Measurements from ENCODE around the gene PRG3.

DNA sequence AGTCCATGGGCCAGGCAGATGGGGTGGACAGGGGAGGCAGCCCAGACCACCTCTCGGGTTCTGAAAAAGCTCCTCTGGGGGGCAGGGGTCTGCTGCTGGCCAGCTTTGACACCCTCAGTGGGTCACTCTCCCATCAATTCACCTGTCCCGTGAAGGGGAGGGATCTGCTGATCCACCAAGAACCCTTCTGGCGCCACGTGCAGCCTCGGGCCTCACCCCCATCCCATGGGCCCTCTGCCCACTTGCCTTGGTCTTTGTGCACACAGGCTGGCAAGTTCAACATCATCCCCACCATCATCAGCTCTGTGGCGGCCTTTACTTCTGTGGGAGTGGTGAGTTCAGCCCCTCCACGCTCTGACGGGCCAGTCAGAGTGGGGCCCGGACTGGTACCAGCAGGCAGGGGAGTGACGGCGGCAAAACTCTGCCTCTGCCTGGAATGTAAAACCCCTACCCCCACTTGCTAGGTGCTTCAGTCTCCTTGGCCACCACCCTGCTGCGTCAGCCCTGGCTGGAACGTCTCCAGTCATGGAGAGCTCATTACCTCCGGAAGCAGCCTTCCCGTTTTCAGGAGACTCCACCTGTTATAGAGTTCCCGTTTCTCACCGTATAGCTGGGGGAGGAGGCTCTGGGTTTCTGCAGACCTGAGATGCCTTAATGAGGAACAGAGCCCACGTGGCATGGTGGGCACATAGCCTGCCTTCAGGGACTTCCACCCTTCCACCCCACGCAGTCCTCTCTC is 12.7 kb downstream of the PRG3 start:
- TF ChIP-seq EZH2 (IDR thresholded peaks at IDR 0.05; ENCODE audit: low read length, unreplicated experiment) (no peak), EZH2phosphoT487 (IDR thresholded peaks at IDR 0.05; ENCODE audit: borderline replicate concordance, low read length) (no peak)
- TF ChIP-seq, protein P1, sequence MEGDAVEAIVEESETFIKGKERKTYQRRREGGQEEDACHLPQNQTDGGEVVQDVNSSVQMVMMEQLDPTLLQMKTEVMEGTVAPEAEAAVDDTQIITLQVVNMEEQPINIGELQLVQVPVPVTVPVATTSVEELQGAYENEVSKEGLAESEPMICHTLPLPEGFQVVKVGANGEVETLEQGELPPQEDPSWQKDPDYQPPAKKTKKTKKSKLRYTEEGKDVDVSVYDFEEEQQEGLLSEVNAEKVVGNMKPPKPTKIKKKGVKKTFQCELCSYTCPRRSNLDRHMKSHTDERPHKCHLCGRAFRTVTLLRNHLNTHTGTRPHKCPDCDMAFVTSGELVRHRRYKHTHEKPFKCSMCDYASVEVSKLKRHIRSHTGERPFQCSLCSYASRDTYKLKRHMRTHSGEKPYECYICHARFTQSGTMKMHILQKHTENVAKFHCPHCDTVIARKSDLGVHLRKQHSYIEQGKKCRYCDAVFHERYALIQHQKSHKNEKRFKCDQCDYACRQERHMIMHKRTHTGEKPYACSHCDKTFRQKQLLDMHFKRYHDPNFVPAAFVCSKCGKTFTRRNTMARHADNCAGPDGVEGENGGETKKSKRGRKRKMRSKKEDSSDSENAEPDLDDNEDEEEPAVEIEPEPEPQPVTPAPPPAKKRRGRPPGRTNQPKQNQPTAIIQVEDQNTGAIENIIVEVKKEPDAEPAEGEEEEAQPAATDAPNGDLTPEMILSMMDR (conservative IDR thresholded peaks at IDR 0.05; ENCODE audit: low read depth, low read length), result no peak
